OCI-LY1 (cell line): ENCODE data around the gene BACH2.

ENCODE experiments used
- EZH2 ChIP-seq: fragments of 200-600 bp; sonication (generic), shearing (Covaris generic); IDR thresholded peaks from 2 replicates; pipeline ENCODE4 v1.8.0; 2017; ENCODE audit warnings: borderline replicate concordance, mixed run types, mild to moderate bottlenecking, antibody characterized with exemption, low read length, moderate library complexity, mixed read lengths
- TF ChIP-seq, protein P1 (sequence below): fragments of 200-600 bp; sonication (generic), shearing (Covaris generic); IDR thresholded peaks from 2 replicates; pipeline ENCODE4 v1.5.1; 2017; ENCODE audit warnings: mild to moderate bottlenecking, antibody characterized with exemption, low read length, moderate library complexity, mixed read lengths

DNA sequence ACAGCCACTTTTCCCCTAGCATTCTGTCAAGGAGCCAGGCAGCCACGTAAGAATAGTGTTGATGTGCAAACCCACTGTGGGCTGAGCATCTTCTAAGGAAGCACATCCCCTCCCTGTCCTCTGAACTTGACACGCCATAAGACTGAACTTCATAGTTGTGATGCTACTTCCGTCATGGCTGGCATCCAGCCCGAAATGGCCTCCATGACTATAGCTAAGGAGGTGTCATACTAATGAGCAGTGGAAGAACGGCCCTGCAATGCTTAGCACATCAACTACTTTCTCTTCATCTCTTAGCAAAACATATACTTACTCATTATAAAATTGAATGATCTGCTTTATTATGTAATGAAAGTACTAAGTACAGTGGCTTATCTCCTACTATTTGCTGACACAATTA lies 292.1 kb downstream of the BACH2 start:
- TF ChIP-seq, protein P1, sequence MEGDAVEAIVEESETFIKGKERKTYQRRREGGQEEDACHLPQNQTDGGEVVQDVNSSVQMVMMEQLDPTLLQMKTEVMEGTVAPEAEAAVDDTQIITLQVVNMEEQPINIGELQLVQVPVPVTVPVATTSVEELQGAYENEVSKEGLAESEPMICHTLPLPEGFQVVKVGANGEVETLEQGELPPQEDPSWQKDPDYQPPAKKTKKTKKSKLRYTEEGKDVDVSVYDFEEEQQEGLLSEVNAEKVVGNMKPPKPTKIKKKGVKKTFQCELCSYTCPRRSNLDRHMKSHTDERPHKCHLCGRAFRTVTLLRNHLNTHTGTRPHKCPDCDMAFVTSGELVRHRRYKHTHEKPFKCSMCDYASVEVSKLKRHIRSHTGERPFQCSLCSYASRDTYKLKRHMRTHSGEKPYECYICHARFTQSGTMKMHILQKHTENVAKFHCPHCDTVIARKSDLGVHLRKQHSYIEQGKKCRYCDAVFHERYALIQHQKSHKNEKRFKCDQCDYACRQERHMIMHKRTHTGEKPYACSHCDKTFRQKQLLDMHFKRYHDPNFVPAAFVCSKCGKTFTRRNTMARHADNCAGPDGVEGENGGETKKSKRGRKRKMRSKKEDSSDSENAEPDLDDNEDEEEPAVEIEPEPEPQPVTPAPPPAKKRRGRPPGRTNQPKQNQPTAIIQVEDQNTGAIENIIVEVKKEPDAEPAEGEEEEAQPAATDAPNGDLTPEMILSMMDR = no peak
- no peak for TF ChIP-seq EZH2
